ENCODE results near the gene RAET1L. TPM values are rescaled to one million over a fixed set of nuclear protein-coding genes. Genes with fewer than 3 reads are reported as not detected.
"Not testable (repeated sequence)": the region's sequence is repeated elsewhere in the genome, so short reads cannot be mapped to it uniquely, and the experiment has no call there.

The RAET1L gene
- total RNA-seq, 3 donors from 2014 or later = not detected

DNA sequence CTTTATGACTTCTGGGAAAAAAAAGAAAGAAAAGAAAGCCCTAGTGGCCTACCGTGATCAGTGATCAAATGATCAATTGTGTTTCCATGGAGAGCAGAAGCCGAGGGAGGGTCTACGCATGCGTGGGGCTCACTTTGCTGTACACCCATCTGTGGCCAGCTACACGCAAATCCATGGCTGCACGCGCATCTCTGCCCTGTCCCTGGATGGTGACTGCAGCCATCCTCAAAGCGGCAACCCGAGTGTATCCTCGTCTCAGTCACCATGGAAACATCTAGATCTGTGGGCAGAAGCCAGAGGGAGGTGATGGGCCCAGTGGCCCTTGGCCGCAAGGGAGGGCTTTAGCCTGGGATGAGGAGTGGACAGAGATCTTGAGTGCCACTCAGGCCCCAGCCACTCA is 44.4 kb upstream of the RAET1L start:
- no peak for ATAC-seq
- peak in 2 of 3 donors; percentile 49 to 63 for DNase-seq
- intact Hi-C loops (cut with DNase I, micrococcal nuclease) = loop anchor here in 1 of 2 donors (10.0 kb wide), 1 partner anchor 325 kb away; no protein-coding TSS in a partner anchor

DNA sequence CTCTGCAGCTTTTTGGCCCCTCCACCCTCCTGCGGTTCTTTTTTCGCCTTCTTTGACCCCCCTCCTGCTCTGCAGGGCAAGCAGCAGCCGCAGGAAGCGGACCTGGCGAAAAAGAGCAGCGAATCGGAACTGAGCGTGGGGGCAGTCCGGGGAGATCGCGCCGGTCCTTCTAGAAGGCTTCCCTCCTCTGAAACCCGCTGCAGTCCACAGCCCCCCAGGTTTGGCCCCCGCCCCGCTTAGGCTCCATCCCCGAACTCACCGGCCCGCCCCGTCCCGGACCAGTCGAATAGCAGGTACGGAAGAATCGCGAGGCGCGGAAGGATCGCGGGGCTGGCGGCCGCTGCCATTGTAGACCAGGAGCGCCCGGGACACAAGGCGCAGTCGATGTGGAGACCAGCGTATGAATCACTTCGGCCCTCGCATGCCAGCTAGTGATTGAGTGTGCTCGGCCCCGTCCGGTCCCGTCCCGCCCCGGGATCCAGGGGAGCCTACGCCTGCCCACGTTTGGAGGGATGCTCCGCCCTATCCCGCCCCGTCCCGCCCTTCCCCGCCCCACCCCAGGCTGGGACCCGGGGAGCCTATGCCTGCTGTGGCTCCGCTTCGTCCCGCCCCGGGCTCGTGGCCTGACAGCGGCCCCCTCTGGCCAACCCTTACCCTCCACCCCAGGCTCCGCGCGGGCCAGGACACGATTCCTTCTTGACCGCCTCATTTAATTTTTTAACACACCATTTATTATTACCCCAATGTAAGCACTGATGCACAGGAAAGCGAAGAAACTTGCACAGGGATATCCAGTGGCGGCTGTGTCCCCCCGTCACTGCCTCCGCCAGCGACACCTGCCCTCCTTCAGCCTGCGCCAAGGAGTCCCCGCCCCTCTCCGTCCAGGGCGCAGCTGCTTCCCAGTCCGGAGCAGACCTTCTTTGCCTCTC is 43.7 kb upstream of the RAET1L start, which contains the start of gene ULBP3:
Gene ULBP3 (minus strand): TSS at position 402 of the 929 bp plus-strand sequence. CDS start 55 bp downstream, at position 347.
- Histone ChIP-seq H3K4me1 (ENCODE audit: low read depth) (peaks cover 17% of the 10 kb centered on the region), H3K36me3 (ENCODE audit: low read depth) (no peaks in the 10 kb centered on the region), H3K4me3 (peak within 1 kb of the TSS; percentile 24), H3K9me3 (no peaks in the 10 kb centered on the region)
- peak; percentile 84 for ATAC-seq
- intact Hi-C loops (cut with DNase I, micrococcal nuclease) = no loop called here
- TF ChIP-seq, protein P1, sequence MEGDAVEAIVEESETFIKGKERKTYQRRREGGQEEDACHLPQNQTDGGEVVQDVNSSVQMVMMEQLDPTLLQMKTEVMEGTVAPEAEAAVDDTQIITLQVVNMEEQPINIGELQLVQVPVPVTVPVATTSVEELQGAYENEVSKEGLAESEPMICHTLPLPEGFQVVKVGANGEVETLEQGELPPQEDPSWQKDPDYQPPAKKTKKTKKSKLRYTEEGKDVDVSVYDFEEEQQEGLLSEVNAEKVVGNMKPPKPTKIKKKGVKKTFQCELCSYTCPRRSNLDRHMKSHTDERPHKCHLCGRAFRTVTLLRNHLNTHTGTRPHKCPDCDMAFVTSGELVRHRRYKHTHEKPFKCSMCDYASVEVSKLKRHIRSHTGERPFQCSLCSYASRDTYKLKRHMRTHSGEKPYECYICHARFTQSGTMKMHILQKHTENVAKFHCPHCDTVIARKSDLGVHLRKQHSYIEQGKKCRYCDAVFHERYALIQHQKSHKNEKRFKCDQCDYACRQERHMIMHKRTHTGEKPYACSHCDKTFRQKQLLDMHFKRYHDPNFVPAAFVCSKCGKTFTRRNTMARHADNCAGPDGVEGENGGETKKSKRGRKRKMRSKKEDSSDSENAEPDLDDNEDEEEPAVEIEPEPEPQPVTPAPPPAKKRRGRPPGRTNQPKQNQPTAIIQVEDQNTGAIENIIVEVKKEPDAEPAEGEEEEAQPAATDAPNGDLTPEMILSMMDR (IDR thresholded peaks at IDR 0.05) = peak; percentile 45
- DNase-seq = peak; percentile 90 to 95 (median 93)

More for the DNA sequence above, 44.4 kb upstream of the RAET1L start:
- no peaks in the 10 kb centered on the region for H3K9me3 ChIP-seq
- no peak overlapping the region for H3K4me3 ChIP-seq
- H3K36me3 ChIP-seq (ENCODE audit: low read depth) = no peaks in the 10 kb centered on the region
- H3K4me1 ChIP-seq (ENCODE audit: low read depth) = peaks cover 17% of the 10 kb centered on the region
- TF ChIP-seq, protein P1 (IDR thresholded peaks at IDR 0.05) = no peak

DNA sequence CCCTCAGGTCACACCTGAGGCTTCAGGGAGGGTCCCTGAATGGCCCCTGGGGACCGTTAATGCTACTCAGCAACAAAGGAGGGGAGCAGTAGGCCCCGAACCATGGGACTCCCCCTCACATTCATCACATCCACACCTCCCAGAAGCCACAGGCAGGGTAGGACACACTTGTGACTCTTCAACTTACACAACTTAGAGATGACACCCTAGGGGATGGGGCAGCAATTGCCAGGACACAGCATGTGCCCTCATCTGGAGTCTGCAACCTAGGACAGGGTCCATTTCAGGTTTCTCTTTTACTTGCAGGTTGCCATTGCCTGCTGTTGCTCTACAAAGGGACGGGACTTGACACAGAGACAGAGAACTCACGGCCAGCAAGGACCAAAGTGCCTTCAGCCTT is 42.8 kb upstream of the RAET1L start:
- H3K4me3 ChIP-seq = no peak overlapping the region
- intact Hi-C loops (cut with DNase I, micrococcal nuclease) = no loop called here
- ATAC-seq (no peak), DNase-seq (peak in 1 of 3 donors; percentile 6)
- H3K9me3 ChIP-seq = no peaks in the 10 kb centered on the region
- H3K36me3 ChIP-seq (ENCODE audit: low read depth) = no peaks in the 10 kb centered on the region
- H3K4me1 ChIP-seq (ENCODE audit: low read depth) = peaks cover 17% of the 10 kb centered on the region
- TF ChIP-seq, protein P1 (IDR thresholded peaks at IDR 0.05) = no peak

DNA sequence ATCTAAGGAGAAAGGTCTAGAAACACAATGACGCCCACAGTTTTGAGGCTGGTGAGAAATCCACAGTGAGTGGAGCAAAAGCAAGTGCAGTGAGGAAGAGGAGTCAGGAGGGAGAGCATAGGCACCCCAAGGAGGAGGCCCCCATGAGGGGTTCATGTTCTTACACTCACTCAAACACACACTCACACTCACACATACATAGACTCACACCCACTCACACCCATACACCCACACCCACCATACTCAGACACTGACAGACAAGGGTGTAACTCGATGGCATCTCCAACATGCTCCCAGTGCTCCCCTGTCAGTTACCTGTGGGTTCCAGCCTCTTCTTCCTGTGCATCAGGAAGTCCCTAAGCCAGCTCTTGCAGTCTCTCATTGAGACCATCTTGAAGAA is 39.8 kb upstream of the RAET1L start:
- H3K9me3 ChIP-seq = no peaks in the 10 kb centered on the region
- no peak overlapping the region for H3K4me3 ChIP-seq
- peaks cover 7% of the 10 kb centered on the region for H3K4me1 ChIP-seq (ENCODE audit: low read depth)
- TF ChIP-seq, protein P1 (IDR thresholded peaks at IDR 0.05) = no peak
- ATAC-seq (no peak), DNase-seq (no peak)
- H3K36me3 ChIP-seq (ENCODE audit: low read depth) = no peaks in the 10 kb centered on the region
- intact Hi-C loops (cut with DNase I, micrococcal nuclease) = no loop called here

DNA sequence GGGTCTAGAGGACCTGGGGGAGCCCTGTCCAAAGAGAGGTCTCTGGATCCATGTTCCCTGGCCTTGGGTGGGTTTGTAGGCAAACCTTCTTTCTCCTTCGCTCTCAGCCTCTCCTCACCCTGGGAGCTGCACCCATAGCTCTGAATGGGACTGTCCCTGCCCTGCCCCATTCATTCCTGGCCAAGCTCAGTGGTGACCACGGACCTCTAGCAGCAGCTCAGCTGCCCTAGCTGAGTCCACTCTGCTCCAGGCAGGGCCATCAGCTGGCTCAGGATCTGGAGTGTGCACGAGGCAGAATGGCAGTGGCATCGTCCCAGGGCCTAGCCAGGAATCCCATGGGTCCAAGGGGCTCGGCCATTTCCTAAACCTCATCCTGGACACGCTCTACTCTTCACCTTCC is 38.3 kb upstream of the RAET1L start:
- intact Hi-C loops (cut with DNase I, micrococcal nuclease) = no loop called here
- no peak for DNase-seq
- Histone ChIP-seq H3K4me3 (no peak overlapping the region), H3K4me1 (ENCODE audit: low read depth) (peaks cover 6% of the 10 kb centered on the region), H3K9me3 (no peaks in the 10 kb centered on the region), H3K36me3 (ENCODE audit: low read depth) (no peaks in the 10 kb centered on the region)
- no peak for ATAC-seq
- TF ChIP-seq, protein P1 (IDR thresholded peaks at IDR 0.05) = no peak

DNA sequence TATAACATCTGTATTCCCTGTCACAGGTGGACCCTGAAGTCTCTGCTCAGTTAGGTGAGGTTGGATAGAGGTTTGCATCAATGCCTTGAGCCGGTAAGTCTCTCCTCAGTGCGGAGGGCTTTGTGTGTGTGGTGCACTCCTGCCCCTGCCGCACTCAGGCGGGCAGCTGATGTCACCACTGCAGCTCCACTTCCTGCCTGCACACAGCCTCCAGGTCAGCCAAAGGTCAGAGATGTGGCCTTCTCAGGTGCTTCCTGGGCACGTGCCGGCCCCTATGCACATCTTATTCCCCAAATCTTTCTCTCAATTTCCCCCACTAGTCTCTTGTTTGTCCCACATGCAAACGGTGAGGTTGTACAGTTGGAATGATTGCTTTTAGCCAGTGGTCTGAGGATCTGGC is 34.6 kb upstream of the RAET1L start:
- H3K36me3 ChIP-seq (ENCODE audit: low read depth); H3K9me3 ChIP-seq; H3K4me1 ChIP-seq (ENCODE audit: low read depth); DNase-seq; intact Hi-C loops (cut with DNase I, micrococcal nuclease); H3K4me3 ChIP-seq: not testable (repeated sequence)
- ATAC-seq = peak; percentile 38

Measured in mucosa of descending colon (tissue), 3 donors.